ENCODE data around the gene IQCE. TPM values are rescaled to one million over a fixed set of nuclear protein-coding genes. Genes with fewer than 3 reads are reported as not detected.

The IQCE gene
- total RNA-seq, 1 experiment from 2014 or later, result 21.4 TPM

DNA sequence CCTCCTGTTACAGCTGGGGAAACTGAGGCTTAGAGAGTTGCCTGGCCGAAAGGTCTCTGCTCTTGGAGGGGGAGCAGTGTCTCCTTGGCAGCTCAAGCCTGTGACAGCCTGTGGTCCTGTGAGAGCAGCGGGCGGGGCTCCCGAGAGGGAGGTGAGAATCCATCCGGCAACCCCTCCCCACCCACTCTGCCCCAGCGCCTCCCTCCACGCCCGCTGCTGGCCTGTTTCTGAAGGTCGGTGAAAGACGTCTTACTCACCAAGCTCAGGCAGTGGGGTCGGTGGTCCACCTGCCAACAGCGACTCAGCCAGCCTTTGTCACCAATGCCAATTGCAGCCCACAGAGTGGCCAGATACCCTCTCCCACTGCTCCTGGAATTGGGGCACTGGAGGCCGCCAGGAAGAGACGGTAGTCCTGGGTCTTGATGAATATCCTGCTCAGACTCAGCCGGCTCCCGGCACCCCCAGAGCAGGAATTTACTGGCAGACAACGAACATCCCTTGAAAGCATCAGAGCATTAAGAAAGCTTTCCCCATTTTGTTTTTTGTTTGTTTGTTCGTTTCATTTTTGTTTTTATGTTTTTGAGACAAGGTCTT lies 65.6 kb downstream of the IQCE start:
- RAD21 ChIA-PET (ENCODE audit: low non-redundant PET in 1 of 2, low total read pairs in 2 of 2, uncharacterized antibody in 2 of 2, unreplicated experiment in 2 of 2), result no interaction called here

GRCh38 chr7:2626498-2627117 lies 67.8 kb downstream of the IQCE start:
- intact Hi-C loops (cut with micrococcal nuclease), result no loop called here
- Histone ChIP-seq H3K27me3 (ENCODE audit: insufficient read depth, low read length) (no peaks in the 10 kb centered on the region), H3K4me1 (ENCODE audit: control insufficient read depth in 1 of 2, insufficient read depth in 2 of 2, low read length in 2 of 2) (peaks cover 3 to 20% of the 10 kb centered on the region in 2 experiments), H3K4me2 (ENCODE audit: low read length) (no peak overlapping the region), H4K20me1 (ENCODE audit: insufficient read depth) (no peaks in the 10 kb centered on the region), H3K9me2 (ENCODE audit: insufficient read depth) (no peaks in the 10 kb centered on the region), H2AFZ (ENCODE audit: low read depth, low read length, poor library complexity, severe bottlenecking) (no peak overlapping the region), H3K27ac (ENCODE audit: low read depth, low read length) (no peak overlapping the region), H3K4me3 (replicated peaks in 1 of 2; ENCODE audit: low read depth in 1 of 2, low read length in 2 of 2) (no peak overlapping the region), H3K79me2 (ENCODE audit: insufficient read depth, low read length) (no peaks in the 10 kb centered on the region), H3K36me3 (ENCODE audit: control insufficient read depth in 1 of 2, insufficient read depth in 2 of 2, low read length in 2 of 2) (no peaks in the 10 kb centered on the region), H3K9ac (ENCODE audit: low read length) (no peak overlapping the region), H3K9me3 (ENCODE audit: control insufficient read depth in 1 of 2, insufficient read depth in 1 of 2, low read depth in 1 of 2, low read length in 2 of 2) (no peaks in the 10 kb centered on the region)
- no peak for TF ChIP-seq EGR1 (IDR thresholded peaks at IDR 0.05; ENCODE audit: low read depth)
- no peak for TF ChIP-seq ZFX (IDR thresholded peaks at IDR 0.05)
- TF ChIP-seq CBX3 (IDR thresholded peaks at IDR 0.05; ENCODE audit: low read depth), result no peak
- BruUV-seq (replicated peaks), result no TSS peak
- CTCF ChIA-PET, result no interaction called here
- RAD21 ChIA-PET (ENCODE audit: low non-redundant PET in 1 of 2, low total read pairs in 2 of 2, uncharacterized antibody in 2 of 2, unreplicated experiment in 2 of 2), result no interaction called here
- POLR2A ChIA-PET, result no interaction called here
- ATAC-seq, result no peak
- no peak for DNase-seq (ENCODE audit: low read depth, low spot score)

More for the DNA sequence above, 65.6 kb downstream of the IQCE start:
- Histone ChIP-seq H3K27me3 (ENCODE audit: insufficient read depth, low read length) (no peaks in the 10 kb centered on the region), H3K4me2 (ENCODE audit: low read length) (no peak overlapping the region), H3K4me3 (replicated peaks in 1 of 2; ENCODE audit: low read depth in 1 of 2, low read length in 2 of 2) (no peak overlapping the region), H3K27ac (ENCODE audit: low read depth, low read length) (no peak overlapping the region), H3K79me2 (ENCODE audit: insufficient read depth, low read length) (no peaks in the 10 kb centered on the region), H3K9me2 (ENCODE audit: insufficient read depth) (no peaks in the 10 kb centered on the region), H4K20me1 (ENCODE audit: insufficient read depth) (no peaks in the 10 kb centered on the region), H3K36me3 (ENCODE audit: control insufficient read depth in 1 of 2, insufficient read depth in 2 of 2, low read length in 2 of 2) (no peaks in the 10 kb centered on the region), H3K4me1 (ENCODE audit: control insufficient read depth in 1 of 2, insufficient read depth in 2 of 2, low read length in 2 of 2) (peaks cover 0 to 3% of the 10 kb centered on the region in 2 experiments; a peak in 1 of 4 replicates), H3K9me3 (ENCODE audit: control insufficient read depth in 1 of 2, insufficient read depth in 1 of 2, low read depth in 1 of 2, low read length in 2 of 2) (no peaks in the 10 kb centered on the region), H3K9ac (ENCODE audit: low read length) (no peak overlapping the region), H2AFZ (ENCODE audit: low read depth, low read length, poor library complexity, severe bottlenecking) (no peak overlapping the region)
- CTCF ChIA-PET, result no interaction called here
- intact Hi-C loops (cut with micrococcal nuclease), result no loop called here
- no TSS peak for BruUV-seq (replicated peaks)
- TF ChIP-seq, protein P1, sequence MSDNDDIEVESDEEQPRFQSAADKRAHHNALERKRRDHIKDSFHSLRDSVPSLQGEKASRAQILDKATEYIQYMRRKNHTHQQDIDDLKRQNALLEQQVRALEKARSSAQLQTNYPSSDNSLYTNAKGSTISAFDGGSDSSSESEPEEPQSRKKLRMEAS (IDR thresholded peaks at IDR 0.05), result no peak
- DNase-seq (ENCODE audit: low read depth, low spot score) (no peak), ATAC-seq (no peak)
- POLR2A ChIA-PET, result no interaction called here
